WI38 (cell line): ENCODE results near the gene TMIE.

Experiments
- H3K4me3 ChIP-seq: 2 replicates; pipeline ENCODE4 v1.5.1; 2011; ENCODE audit warnings: low read depth, mild to moderate bottlenecking, control low read depth, low read length
- CTCF ChIP-seq: IDR thresholded peaks from 2 replicates; pipeline ENCODE4 v1.5.1; 2012; ENCODE audit warnings: low read depth, mild to moderate bottlenecking, control low read depth, low read length

TMIE gene

DNA sequence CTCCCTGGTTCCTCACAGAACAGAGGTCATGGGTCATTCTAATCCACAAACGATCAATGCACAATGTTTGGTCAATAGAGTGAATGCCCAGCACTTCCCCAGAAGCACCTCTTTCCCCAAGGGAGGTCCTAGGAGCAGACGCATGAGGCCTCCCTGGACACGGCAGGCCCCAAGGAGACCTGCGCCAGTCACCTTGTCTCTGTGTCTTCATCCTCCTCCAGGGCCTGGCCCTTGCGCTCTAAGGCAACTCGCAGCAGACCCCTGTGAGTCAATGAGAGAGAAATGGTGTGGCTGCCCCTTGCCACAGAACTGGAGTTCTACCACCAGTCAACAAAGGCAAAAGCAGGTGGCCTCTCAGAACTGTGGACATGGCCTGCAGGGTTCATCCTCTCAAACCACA is 25.8 kb upstream of the TMIE start:
- TF ChIP-seq CTCF: no peak
- H3K4me3 ChIP-seq: no peak overlapping the region

- no peak for TF ChIP-seq CTCF
- no peak overlapping the region for H3K4me3 ChIP-seq
These were observed 25.2 kb upstream of the TMIE start for GRCh38 chr3:46675843-46676567.

- no peak overlapping the region for H3K4me3 ChIP-seq
- TF ChIP-seq CTCF: no peak
These were observed 24.4 kb upstream of the TMIE start for GRCh38 chr3:46676601-46677410.

DNA sequence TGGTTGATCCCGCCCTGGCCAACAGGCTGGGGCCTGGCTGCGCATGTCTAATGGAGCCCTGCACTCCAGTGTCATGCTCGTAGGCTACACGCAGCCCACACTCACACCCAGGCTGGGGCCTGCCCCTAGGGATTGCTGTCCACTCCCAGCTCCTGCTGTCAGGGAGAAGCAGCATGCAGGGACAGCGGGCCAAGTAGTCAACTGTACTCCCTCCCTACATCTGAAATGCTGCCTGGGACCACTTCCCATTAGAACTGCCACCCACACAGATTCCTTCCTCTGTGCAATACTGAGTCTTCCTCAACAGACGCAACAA is 23.8 kb upstream of the TMIE start:
- no peak overlapping the region for H3K4me3 ChIP-seq
- no peak for TF ChIP-seq CTCF

DNA sequence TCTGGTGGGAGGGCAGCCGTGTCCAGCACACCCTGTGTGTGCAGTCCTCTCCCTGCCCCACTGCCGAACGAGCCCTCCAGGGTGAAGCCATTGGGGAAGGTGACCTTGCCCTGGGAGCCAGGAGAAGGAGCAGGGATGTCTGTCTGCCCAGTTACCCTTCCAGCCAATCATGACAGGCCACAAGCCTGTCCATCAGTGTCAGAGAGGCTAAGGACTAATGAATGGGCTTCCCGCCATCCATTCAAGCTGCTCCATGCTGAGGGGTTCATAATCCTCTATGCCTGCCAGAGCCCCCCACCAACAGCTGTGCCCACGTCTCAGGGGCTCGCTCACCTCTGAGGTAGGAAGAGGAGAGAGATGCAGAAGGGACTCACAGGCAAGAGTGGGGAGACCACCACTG is 22.9 kb upstream of the TMIE start:
- H3K4me3 ChIP-seq: no peak overlapping the region
- no peak for TF ChIP-seq CTCF

DNA sequence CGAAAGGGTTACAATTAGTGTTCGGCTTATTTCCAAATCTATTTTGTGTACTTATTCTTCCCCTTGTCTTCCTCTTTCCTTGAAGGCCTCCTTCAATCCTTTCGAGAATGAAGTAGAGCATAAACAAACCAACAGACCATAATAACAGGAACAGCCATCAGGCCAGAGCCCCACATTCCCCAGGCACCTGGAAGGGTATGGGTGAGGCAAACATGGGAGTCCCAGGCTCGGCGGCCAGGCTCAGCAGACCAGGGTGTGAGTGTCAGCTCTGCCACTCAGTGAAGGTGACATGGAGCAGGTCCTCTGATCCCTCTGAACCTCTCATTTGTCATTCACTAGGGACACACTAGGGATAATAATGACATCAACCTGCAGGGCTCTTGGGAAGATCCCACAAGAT is 21.5 kb upstream of the TMIE start:
- TF ChIP-seq CTCF: no peak

GRCh38 chr3:46680298-46680826 is 20.8 kb upstream of the TMIE start:
- no peak overlapping the region for H3K4me3 ChIP-seq
- no peak for TF ChIP-seq CTCF

More for the DNA sequence above, 21.5 kb upstream of the TMIE start:
- H3K4me3 ChIP-seq: no peak overlapping the region
